AG10803 (cell line): Measurements from ENCODE around the gene CLN6.
A peak's percentile ranks its signal among the peaks of the same experiment; 100 is the strongest.
"Not testable (repeated sequence)": the region's sequence is repeated elsewhere in the genome, so short reads cannot be mapped to it uniquely, and the experiment has no call there.

Source experiments
- DNase-seq: peaks from one replicate; pipeline ENCODE4 v3.0.0; 2010; ENCODE audit warnings: low read depth
- H3K4me3 ChIP-seq: 2 replicates; pipeline ENCODE4 v1.5.1; 2011; ENCODE audit warnings: mild to moderate bottlenecking, low read length, control low read depth
- TF ChIP-seq, protein P1 (sequence below): conservative IDR thresholded peaks from 2 replicates; pipeline ENCODE4 v1.5.1; 2011; ENCODE audit warnings: mild to moderate bottlenecking, low read length, control low read depth, inconsistent platforms

CLN6 gene

DNA sequence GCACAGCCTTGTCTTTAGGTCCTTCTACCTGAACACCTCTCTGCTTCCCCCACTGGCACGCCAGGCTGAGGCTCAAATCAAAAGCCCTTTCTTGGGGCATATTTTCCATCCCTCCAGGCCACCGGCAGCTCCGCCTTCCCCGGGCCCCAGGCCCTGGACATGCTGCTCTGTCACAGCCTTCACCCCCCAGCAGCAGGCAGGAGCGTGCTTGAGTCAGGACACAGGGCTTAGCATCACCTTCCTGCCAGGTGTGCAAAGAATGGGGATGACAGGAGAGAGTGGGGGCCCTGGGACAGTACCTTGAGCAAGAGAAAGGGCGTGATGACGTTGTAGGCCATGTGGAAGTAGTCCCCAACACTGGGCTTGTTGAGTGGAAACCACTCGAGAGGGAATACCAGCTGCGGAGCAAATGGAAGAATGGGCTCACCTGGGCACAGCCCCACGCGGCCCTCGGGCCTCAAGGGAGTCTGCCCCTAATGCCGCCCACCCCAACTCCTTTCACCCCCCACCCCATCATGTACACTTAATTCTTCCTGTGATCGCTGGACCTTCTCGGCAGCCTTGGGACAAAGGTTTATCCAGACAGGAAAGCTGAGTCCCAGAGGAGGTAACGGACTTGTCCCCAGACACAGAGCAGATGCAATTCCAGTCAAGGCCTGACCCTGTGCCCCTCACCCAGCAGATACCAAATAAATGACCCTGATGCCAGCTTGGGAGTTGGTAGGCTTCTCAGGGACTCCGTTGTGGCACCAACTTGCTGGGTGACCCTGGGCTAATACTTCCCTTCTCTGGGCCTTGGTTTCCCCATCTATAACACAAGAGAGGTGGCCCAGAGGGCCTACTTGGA is 15.3 kb downstream of the CLN6 start:
- TF ChIP-seq, protein P1, sequence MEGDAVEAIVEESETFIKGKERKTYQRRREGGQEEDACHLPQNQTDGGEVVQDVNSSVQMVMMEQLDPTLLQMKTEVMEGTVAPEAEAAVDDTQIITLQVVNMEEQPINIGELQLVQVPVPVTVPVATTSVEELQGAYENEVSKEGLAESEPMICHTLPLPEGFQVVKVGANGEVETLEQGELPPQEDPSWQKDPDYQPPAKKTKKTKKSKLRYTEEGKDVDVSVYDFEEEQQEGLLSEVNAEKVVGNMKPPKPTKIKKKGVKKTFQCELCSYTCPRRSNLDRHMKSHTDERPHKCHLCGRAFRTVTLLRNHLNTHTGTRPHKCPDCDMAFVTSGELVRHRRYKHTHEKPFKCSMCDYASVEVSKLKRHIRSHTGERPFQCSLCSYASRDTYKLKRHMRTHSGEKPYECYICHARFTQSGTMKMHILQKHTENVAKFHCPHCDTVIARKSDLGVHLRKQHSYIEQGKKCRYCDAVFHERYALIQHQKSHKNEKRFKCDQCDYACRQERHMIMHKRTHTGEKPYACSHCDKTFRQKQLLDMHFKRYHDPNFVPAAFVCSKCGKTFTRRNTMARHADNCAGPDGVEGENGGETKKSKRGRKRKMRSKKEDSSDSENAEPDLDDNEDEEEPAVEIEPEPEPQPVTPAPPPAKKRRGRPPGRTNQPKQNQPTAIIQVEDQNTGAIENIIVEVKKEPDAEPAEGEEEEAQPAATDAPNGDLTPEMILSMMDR: no peak
- no peak for DNase-seq
- H3K4me3 ChIP-seq: no peak overlapping the region

DNA sequence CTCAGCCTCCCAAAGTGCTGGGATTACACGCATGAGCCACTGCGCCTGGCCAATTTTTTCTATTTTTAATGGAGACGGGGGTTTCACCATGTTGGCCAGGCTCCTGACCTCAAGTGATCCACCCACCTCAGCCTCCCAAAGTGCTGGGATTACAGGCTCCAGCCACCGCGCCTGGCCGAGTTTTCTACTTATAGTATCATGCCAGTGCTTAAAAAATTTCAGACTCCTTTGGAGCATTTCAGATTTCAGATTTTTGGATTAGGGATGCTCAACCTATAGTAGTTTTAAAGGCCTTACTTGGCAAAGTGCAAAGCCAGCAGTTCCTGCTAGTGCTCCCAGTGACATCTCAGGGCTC is 16.1 kb downstream of the CLN6 start:
- not testable (repeated sequence) for H3K4me3 ChIP-seq, DNase-seq

DNA sequence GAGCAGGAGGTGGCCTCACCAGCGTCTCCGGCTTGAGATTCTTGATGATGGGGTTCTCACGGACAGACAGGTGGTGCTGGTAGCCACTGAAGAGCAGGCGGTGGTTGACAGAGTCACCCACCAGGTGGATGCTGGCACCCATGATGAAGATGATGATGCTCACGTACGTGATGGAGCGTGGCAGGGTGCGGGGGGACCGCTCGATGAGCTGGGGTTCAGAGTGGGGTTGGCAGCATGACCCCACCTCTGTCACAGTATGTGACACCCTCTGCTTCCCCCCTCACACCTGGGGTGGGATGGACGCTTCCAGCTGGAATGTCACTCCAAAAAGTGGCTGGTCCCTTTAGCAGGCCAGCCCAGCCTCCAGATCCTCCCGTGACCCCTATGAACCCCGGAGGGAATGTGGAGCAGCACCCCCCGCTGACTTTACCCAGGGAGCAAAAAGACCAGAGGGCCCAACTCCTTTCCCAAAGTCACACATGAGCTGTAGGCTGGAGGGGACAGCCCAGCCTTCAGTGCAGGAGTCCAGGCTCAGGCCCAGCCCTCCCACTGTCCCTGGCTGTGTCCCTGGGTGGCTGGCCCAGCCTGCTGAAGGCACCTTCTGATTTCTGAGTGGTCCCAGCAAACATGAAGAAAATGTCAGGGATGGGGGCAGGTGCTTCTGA is 17.7 kb downstream of the CLN6 start:
- TF ChIP-seq, protein P1: no peak
- DNase-seq: no peak
- H3K4me3 ChIP-seq: no peak overlapping the region

DNA sequence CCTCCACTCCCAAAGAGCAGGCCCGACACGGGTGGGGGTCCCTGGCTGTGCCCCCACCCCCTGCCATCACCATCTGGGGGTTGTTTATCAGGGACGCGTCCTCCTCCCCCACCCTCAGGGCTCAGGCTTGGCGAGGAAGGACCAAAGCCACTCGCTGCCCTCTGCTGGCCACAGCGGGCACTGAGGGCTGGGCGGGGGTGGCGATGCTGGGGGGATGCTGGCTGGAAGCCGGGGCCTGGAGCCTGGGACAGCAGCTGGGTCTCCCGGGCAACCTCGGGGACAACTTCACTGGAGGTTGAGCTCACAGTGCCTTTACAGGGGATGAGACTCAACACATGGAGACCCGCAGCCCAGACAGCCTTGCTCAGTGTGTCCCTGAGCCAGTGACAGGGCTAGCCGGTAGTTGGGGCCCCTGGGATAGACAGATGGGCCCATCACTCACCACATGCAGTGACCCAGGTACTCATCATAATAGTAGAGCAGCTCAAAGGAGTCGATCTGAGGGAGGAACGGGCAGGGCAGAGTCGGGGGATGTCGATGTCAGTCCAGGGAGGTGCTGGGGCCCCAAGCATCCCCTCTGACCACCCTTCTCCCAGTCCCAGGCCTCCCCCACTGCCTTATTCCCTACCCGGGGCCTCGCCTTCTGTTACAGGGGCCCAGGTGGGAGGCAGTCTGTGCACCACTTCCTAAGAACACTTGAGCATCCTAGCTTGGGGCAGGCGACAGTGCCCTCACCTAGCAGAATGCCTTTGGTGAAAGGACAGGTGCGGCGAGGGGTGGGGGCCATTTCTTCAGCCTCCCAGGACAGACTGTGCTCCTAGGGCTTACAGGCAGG is 18.5 kb downstream of the CLN6 start:
- TF ChIP-seq, protein P1: peak; percentile 70
- peak; percentile 47 for DNase-seq
- peak overlapping the region; percentile 36 for H3K4me3 ChIP-seq

DNA sequence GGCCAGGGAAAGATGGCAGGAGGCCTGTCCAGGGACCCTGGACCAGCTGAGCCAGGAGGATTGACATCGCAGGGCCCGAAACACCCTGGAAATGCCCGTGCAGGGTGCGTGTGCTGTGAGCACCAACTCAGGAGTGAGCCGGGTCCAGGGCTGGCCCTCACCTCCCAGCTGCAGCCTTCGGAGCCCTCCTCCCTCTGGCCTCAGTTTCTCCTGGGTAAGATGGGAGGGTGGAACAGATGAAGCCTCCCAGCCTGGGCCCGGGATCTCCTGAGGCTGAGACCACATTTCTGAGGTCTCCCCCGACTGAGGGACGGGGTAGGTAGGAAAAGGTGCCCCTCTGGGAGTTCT is 19.1 kb downstream of the CLN6 start:
- no peak for DNase-seq
- TF ChIP-seq, protein P1: no peak
- peak overlapping the region; percentile 36; the same call in 1 of the 2 replicates for H3K4me3 ChIP-seq

DNA sequence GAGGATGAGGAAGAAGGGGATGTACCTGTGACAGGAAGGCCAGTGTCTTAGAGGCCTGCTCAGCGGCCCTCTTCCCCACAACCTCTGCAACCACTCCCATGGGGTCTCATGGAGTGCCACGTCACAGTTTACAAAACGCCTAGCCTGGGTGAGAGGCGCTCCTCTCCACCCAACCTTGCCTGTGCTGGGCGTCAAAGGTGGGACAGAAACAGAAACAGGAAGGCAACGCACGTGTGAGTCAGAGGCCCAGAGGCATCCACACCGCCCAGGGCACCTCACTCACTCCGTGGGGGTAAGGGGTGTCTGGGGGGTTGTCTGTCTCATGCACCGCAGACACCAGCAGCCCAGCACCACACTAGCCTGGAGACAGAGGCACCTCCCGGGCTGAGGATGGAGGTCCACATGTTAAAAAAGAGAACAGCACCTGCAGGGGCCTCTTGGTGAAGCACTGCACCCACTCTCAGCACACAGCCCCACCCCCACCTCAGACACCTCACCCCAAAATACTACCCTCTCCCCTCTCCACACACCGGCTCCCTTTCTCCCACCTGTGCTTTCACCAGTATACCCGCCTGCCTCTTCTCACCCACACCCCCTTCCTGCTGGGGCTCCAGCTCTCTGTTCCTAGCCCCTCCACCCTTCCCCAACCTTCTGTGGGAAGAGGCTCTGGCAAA is 19.7 kb downstream of the CLN6 start:
- TF ChIP-seq, protein P1: no peak
- no peak overlapping the region for H3K4me3 ChIP-seq
- DNase-seq: no peak

DNA sequence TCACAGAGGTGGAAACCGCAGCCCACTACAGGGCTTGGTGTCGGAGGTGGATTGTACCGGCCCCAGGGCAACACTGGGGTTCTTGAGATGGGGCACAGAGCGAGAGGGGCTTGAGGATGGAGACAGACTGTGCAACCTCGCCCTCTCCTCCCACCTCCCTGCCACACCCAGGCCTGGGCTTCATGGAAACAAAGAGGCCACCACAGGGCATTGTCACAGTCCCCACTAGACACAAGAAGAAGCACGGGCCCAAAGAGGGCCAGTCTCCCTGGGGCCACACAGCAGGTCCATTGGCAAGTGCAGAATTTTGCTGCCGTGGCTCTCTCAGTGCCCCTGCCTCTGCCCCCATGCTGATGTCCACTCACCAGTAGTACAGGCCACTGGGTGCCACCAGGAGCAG is 20.3 kb downstream of the CLN6 start:
- TF ChIP-seq, protein P1: no peak
- no peak for DNase-seq
- H3K4me3 ChIP-seq: no peak overlapping the region
